ENCODE measurements around the gene TAGLN2. TPM values are rescaled to one million over a fixed set of nuclear protein-coding genes. Genes with fewer than 3 reads are reported as not detected.
A peak's percentile ranks its signal among the peaks of the same experiment; 100 is the strongest.

TAGLN2 gene
- total RNA-seq, 4 donors from 2014 or later: 65.1 to 235 (median 168) TPM

- Histone ChIP-seq H3K4me1 (peaks cover 16 to 41% (median 37%) of the 10 kb centered on the region in 4 donors), H3K27ac (peak overlapping the region; percentile 91 to 98 (median 96)), H3K4me3 (peak overlapping the region; percentile 68 to 91 (median 82)), H3K27me3 (no peaks in the 10 kb centered on the region), H3K36me3 (no peaks in the 10 kb centered on the region), H3K9me3 (no peaks in the 10 kb centered on the region)
- TF ChIP-seq, protein P1, sequence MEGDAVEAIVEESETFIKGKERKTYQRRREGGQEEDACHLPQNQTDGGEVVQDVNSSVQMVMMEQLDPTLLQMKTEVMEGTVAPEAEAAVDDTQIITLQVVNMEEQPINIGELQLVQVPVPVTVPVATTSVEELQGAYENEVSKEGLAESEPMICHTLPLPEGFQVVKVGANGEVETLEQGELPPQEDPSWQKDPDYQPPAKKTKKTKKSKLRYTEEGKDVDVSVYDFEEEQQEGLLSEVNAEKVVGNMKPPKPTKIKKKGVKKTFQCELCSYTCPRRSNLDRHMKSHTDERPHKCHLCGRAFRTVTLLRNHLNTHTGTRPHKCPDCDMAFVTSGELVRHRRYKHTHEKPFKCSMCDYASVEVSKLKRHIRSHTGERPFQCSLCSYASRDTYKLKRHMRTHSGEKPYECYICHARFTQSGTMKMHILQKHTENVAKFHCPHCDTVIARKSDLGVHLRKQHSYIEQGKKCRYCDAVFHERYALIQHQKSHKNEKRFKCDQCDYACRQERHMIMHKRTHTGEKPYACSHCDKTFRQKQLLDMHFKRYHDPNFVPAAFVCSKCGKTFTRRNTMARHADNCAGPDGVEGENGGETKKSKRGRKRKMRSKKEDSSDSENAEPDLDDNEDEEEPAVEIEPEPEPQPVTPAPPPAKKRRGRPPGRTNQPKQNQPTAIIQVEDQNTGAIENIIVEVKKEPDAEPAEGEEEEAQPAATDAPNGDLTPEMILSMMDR (IDR thresholded peaks at IDR 0.05): no peak
- no peak for TF ChIP-seq POLR2A (IDR thresholded peaks at IDR 0.05)
- no peak for TF ChIP-seq POLR2AphosphoS5 (IDR thresholded peaks at IDR 0.05)
- no peak for TF ChIP-seq EP300 (IDR thresholded peaks at IDR 0.05; ENCODE audit: low read depth)
- 11% methylated on average over 7 of the region's 7 CpGs; no CpG with 5 or more reads in 1 of the 2 donors for WGBS, 2 donors (ENCODE audit: low coverage in 1 of 2)
- no peak for DNase-seq
- in situ Hi-C loops (cut with MboI; ENCODE audit: low pct_ligation_motif_present in 1 of 4, low pct_unique_long_range_greater_than_20kb in 1 of 4, low sequenced_read_pairs in 3 of 4): no loop called here
- intact Hi-C loops (cut with DNase I; ENCODE audit: low total_unique reads): no loop called here
Observed at GRCh38 chr1:159925719-159926078, 392 bp upstream of the TAGLN2 start.

DNA sequence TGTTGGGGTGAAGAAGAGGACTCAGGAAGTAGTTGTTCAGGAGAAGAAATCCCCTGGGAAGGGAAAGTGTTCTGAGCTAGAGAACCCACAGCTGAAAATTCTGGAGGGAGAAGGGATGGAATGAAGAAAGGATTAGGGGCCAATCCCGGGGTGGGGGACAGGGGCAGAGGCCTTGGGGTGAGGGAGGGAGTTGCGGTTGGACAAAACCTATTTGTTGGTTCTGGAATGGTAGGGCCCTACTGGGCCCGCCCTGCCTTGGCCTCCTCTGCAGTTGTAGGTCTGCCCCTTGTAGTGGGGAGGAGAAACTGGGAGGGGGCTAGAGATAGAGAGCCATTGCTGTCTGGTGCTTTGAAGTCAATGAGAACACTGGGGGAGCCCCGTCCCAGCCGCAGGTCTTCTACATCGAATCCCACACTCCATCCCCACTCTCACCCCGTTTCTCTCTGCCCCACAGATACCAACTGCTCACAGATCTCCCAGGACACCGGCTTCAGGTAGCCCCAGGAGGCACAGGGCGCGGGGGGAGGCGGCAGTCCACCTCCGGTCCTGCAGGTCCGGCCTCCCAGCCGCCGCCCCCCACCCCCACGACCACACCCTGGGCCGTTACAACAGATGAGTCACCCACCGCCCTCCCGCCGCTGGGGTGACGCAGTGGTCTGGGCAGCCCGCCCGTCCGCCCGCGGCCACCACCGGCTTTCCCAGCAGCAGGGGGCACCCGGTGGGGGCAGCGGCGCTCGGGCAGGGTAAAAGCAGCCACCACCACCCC, 1.1 kb downstream of the TAGLN2 start:
- peak; percentile 75 to 81 (median 81) for TF ChIP-seq POLR2AphosphoS5 (IDR thresholded peaks at IDR 0.05)
- TF ChIP-seq, protein P1 (IDR thresholded peaks at IDR 0.05): no peak
- no peak for TF ChIP-seq POLR2A (IDR thresholded peaks at IDR 0.05)
- TF ChIP-seq EP300 (IDR thresholded peaks at IDR 0.05; ENCODE audit: low read depth): peak; percentile 70
- Histone ChIP-seq H3K27me3 (no peaks in the 10 kb centered on the region), H3K27ac (peak overlapping the region; percentile 91 to 98 (median 96)), H3K4me1 (peaks cover 16 to 49% (median 41%) of the 10 kb centered on the region in 4 donors), H3K9me3 (no peaks in the 10 kb centered on the region), H3K4me3 (peak overlapping the region; percentile 68 to 91 (median 82)), H3K36me3 (peaks cover 0 to 13% (median 8%) of the 10 kb centered on the region in 4 donors)
- 2 to 18% methylated on average over 3 to 27 of the region's 31 CpGs for WGBS, 2 donors (ENCODE audit: low coverage in 1 of 2)
- intact Hi-C loops (cut with DNase I; ENCODE audit: low total_unique reads): no loop called here
- peak; percentile 90 for DNase-seq
- in situ Hi-C loops (cut with MboI; ENCODE audit: low pct_ligation_motif_present in 1 of 4, low pct_unique_long_range_greater_than_20kb in 1 of 4, low sequenced_read_pairs in 3 of 4): no loop called here

DNA sequence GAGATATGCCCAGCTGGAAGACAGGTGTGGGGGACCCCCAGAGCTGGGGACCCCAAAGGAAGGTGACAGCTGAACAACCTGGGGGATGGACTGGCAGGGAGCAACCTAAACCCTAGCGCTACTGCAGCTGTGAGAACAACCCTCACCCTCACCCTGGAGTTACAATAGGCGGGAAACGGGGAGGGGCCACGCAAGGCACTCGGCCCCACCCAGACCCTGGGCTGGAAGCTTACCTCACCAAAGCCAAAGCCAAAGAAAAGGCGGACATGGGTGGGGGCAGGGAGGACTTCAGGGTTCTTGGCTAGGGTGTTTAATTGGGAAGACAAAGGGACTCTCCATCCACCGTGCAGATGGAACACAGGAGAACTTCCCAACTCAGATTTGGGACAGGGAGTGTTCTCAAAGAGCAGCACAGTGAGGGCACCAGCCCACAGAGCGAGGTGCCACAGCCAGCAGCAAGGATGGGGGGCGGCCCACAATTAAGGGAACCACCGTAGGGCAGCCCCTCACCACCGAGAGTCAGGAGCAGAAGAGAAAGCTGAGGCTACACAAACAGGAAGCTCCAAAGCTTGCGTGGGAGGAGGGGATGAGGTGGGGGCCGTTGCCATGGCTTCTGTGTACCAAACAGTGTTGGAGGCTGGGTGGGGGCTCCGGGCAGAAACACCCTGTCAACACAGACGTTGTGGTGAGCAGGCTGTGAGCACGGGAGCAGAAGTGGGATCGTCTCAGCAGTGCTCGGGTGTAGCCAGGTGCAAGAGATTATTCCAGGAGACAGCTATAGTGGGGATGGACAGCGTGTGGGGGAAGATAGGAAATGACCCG, 1.9 kb downstream of the TAGLN2 start:
- intact Hi-C loops (cut with DNase I; ENCODE audit: low total_unique reads) (no loop called here), in situ Hi-C loops (cut with MboI; ENCODE audit: low pct_ligation_motif_present in 1 of 4, low pct_unique_long_range_greater_than_20kb in 1 of 4, low sequenced_read_pairs in 3 of 4) (no loop called here)
- Histone ChIP-seq H3K27ac (peak overlapping the region; percentile 91 to 98 (median 96)), H3K27me3 (no peaks in the 10 kb centered on the region), H3K36me3 (peaks cover 0 to 20% (median 15%) of the 10 kb centered on the region in 4 donors), H3K4me3 (peak overlapping the region; percentile 68 to 91 (median 82)), H3K9me3 (no peaks in the 10 kb centered on the region), H3K4me1 (peaks cover 16 to 57% (median 48%) of the 10 kb centered on the region in 4 donors)
- peak; percentile 92 for DNase-seq
- TF ChIP-seq, protein P1 (IDR thresholded peaks at IDR 0.05): no peak
- TF ChIP-seq EP300 (IDR thresholded peaks at IDR 0.05; ENCODE audit: low read depth) (peak; percentile 84), POLR2AphosphoS5 (IDR thresholded peaks at IDR 0.05) (peak; percentile 79 to 95 (median 83)), POLR2A (IDR thresholded peaks at IDR 0.05) (peak; percentile 86)
- WGBS, 2 donors (ENCODE audit: low coverage in 1 of 2): 0 to 2% methylated on average over 4 to 19 of the region's 20 CpGs

Data from transverse colon (tissue), 4 donors.